ENCODE measurements around the gene LRRC14B. TPM values are rescaled to one million over a fixed set of nuclear protein-coding genes. Genes with fewer than 3 reads are reported as not detected.

Gene LRRC14B
- polyA plus RNA-seq, 6 donors from 2014 or later = not detected

GRCh38 chr5:186091-187041 lies 4.9 kb upstream of the LRRC14B start:
- H3K36me3 Mint-ChIP-seq = no peaks in the 10 kb centered on the region
- H3K9me3 Mint-ChIP-seq = no peaks in the 10 kb centered on the region
- peaks cover 12 to 15% (median 15%) of the 10 kb centered on the region in 3 donors for H3K4me1 Mint-ChIP-seq
- H3K4me3 Mint-ChIP-seq = peak overlapping the region in 1 of 8 donors; percentile 15
- DNase-seq (no peak), ATAC-seq (ENCODE audit: low read depth in 2 of 2) (no peak)
- H3K27me3 Mint-ChIP-seq = peaks cover 8 to 9% (median 9%) of the 10 kb centered on the region in 3 donors
- H3K27ac Mint-ChIP-seq = no peak overlapping the region

GRCh38 chr5:187042-187431 lies 4.3 kb upstream of the LRRC14B start:
- no peak overlapping the region for H3K27ac Mint-ChIP-seq
- ATAC-seq (ENCODE audit: low read depth in 2 of 2) (no peak), DNase-seq (no peak)
- H3K9me3 Mint-ChIP-seq = no peaks in the 10 kb centered on the region
- no peaks in the 10 kb centered on the region for H3K36me3 Mint-ChIP-seq
- H3K4me3 Mint-ChIP-seq = no peak overlapping the region
- peaks cover 8 to 9% (median 9%) of the 10 kb centered on the region in 3 donors for H3K27me3 Mint-ChIP-seq
- H3K4me1 Mint-ChIP-seq = peaks cover 12 to 15% (median 15%) of the 10 kb centered on the region in 3 donors

- Mint-ChIP-seq H3K4me1 (peaks cover 12 to 15% (median 15%) of the 10 kb centered on the region in 3 donors), H3K27ac (peak overlapping the region in 1 of 6 donors; percentile 44), H3K36me3 (no peaks in the 10 kb centered on the region), H3K9me3 (no peaks in the 10 kb centered on the region), H3K4me3 (no peak overlapping the region), H3K27me3 (peaks cover 8 to 9% (median 9%) of the 10 kb centered on the region in 3 donors)
- ATAC-seq (ENCODE audit: low read depth in 2 of 2) (no peak), DNase-seq (no peak)
These were observed 3.5 kb upstream of the LRRC14B start for GRCh38 chr5:187617-188451.

GRCh38 chr5:188488-189481 lies 2.5 kb upstream of the LRRC14B start:
- H3K27ac Mint-ChIP-seq = peak overlapping the region in 4 of 6 donors; percentile 37 to 67 (median 53)
- no peaks in the 10 kb centered on the region for H3K36me3 Mint-ChIP-seq
- H3K27me3 Mint-ChIP-seq = peaks cover 8 to 9% (median 9%) of the 10 kb centered on the region in 3 donors
- H3K4me1 Mint-ChIP-seq = peaks cover 12 to 15% (median 15%) of the 10 kb centered on the region in 3 donors
- H3K4me3 Mint-ChIP-seq = peak overlapping the region in 3 of 8 donors; percentile 34 to 42 (median 35)
- peak; percentile 87 to 94 for ATAC-seq (ENCODE audit: low read depth in 2 of 2)
- H3K9me3 Mint-ChIP-seq = no peaks in the 10 kb centered on the region
- DNase-seq = peak; percentile 80

- DNase-seq = no peak
- H3K27me3 Mint-ChIP-seq = peaks cover 8 to 9% (median 9%) of the 10 kb centered on the region in 3 donors
- no peak overlapping the region for H3K27ac Mint-ChIP-seq
- no peak for ATAC-seq (ENCODE audit: low read depth in 2 of 2)
- H3K36me3 Mint-ChIP-seq = no peaks in the 10 kb centered on the region
- H3K4me1 Mint-ChIP-seq = peaks cover 12 to 15% (median 15%) of the 10 kb centered on the region in 3 donors
- H3K9me3 Mint-ChIP-seq = no peaks in the 10 kb centered on the region
- H3K4me3 Mint-ChIP-seq = no peak overlapping the region
These were observed 1.8 kb upstream of the LRRC14B start for GRCh38 chr5:189486-189885.

GRCh38 chr5:189976-190365 lies 1.3 kb upstream of the LRRC14B start:
- peaks cover 8 to 9% (median 9%) of the 10 kb centered on the region in 3 donors for H3K27me3 Mint-ChIP-seq
- no peaks in the 10 kb centered on the region for H3K36me3 Mint-ChIP-seq
- DNase-seq = no peak
- no peaks in the 10 kb centered on the region for H3K9me3 Mint-ChIP-seq
- peaks cover 12 to 15% (median 15%) of the 10 kb centered on the region in 3 donors for H3K4me1 Mint-ChIP-seq
- H3K4me3 Mint-ChIP-seq = peak overlapping the region in 2 of 8 donors; percentile 7 to 80
- peak overlapping the region in 2 of 6 donors; percentile 45 to 66 for H3K27ac Mint-ChIP-seq
- ATAC-seq (ENCODE audit: low read depth in 2 of 2) = no peak

GRCh38 chr5:190366-191035 lies 794 bp upstream of the LRRC14B start:
- peak overlapping the region in 2 of 6 donors; percentile 45 to 66 for H3K27ac Mint-ChIP-seq
- H3K36me3 Mint-ChIP-seq = no peaks in the 10 kb centered on the region
- H3K4me3 Mint-ChIP-seq = peak overlapping the region in 4 of 8 donors; percentile 7 to 80 (median 61)
- H3K27me3 Mint-ChIP-seq = peaks cover 8 to 9% (median 9%) of the 10 kb centered on the region in 3 donors
- peaks cover 12 to 15% (median 15%) of the 10 kb centered on the region in 3 donors for H3K4me1 Mint-ChIP-seq
- no peak for DNase-seq
- no peaks in the 10 kb centered on the region for H3K9me3 Mint-ChIP-seq
- ATAC-seq (ENCODE audit: low read depth in 2 of 2) = no peak

GRCh38 chr5:191949-192690 lies 825 bp downstream of the LRRC14B start:
- Mint-ChIP-seq H3K4me3 (peak overlapping the region in 3 of 8 donors; percentile 5 to 52 (median 45)), H3K27me3 (peaks cover 8 to 9% (median 9%) of the 10 kb centered on the region in 3 donors), H3K4me1 (peaks cover 12 to 15% (median 15%) of the 10 kb centered on the region in 3 donors), H3K36me3 (no peaks in the 10 kb centered on the region), H3K27ac (no peak overlapping the region), H3K9me3 (no peaks in the 10 kb centered on the region)
- ATAC-seq (ENCODE audit: low read depth in 2 of 2) (no peak), DNase-seq (no peak)

GRCh38 chr5:192691-192969 lies 1.3 kb downstream of the LRRC14B start:
- Mint-ChIP-seq H3K9me3 (no peaks in the 10 kb centered on the region), H3K27ac (no peak overlapping the region), H3K4me3 (peak overlapping the region in 1 of 8 donors; percentile 45), H3K27me3 (peaks cover 8 to 9% (median 9%) of the 10 kb centered on the region in 3 donors), H3K36me3 (no peaks in the 10 kb centered on the region), H3K4me1 (peaks cover 12 to 15% (median 15%) of the 10 kb centered on the region in 3 donors)
- no peak for ATAC-seq (ENCODE audit: low read depth in 2 of 2)
- DNase-seq = no peak

GRCh38 chr5:192970-193831 lies 1.9 kb downstream of the LRRC14B start:
- no peak overlapping the region for H3K27ac Mint-ChIP-seq
- ATAC-seq (ENCODE audit: low read depth in 2 of 2) = no peak
- peaks cover 12 to 14% (median 14%) of the 10 kb centered on the region in 3 donors for H3K4me1 Mint-ChIP-seq
- H3K27me3 Mint-ChIP-seq = peaks cover 8 to 9% (median 9%) of the 10 kb centered on the region in 3 donors
- no peaks in the 10 kb centered on the region for H3K9me3 Mint-ChIP-seq
- no peak overlapping the region for H3K4me3 Mint-ChIP-seq
- DNase-seq = no peak
- H3K36me3 Mint-ChIP-seq = no peaks in the 10 kb centered on the region

GRCh38 chr5:194102-194501 lies 2.8 kb downstream of the LRRC14B start:
- Mint-ChIP-seq H3K36me3 (no peaks in the 10 kb centered on the region), H3K27me3 (peaks cover 4 to 9% (median 4%) of the 10 kb centered on the region in 3 donors), H3K4me3 (no peak overlapping the region), H3K9me3 (no peaks in the 10 kb centered on the region), H3K27ac (peak overlapping the region in 1 of 6 donors; percentile 66), H3K4me1 (peaks cover 5 to 8% (median 5%) of the 10 kb centered on the region in 3 donors)
- ATAC-seq (ENCODE audit: low read depth in 2 of 2) = no peak
- DNase-seq = no peak

Data from naive B cell (primary cell).